Nephron (organoid): ENCODE results near the gene ARHGAP15.

Experiments
- H3K27ac Mint-ChIP-seq, 3 experiments: 2 replicates each; pipeline ENCODE4 v1.8.0; 2020; ENCODE audit warnings: mixed read lengths in 3 of 3, mild to moderate bottlenecking in 2 of 3, moderate library complexity in 1 of 3
- H3K27me3 Mint-ChIP-seq: 2 replicates; pipeline ENCODE4 v1.8.0; 2021; ENCODE audit warnings: low read depth, mild to moderate bottlenecking, moderate library complexity, mixed read lengths
- H3K36me3 Mint-ChIP-seq: 2 replicates; pipeline ENCODE4 v1.8.0; 2020; ENCODE audit warnings: low read depth, mixed read lengths
- H3K4me1 Mint-ChIP-seq: 2 replicates; pipeline ENCODE4 v1.8.0; 2020; ENCODE audit warnings: mixed read lengths
- H3K4me3 Mint-ChIP-seq, 3 experiments: 2 replicates each; pipeline ENCODE4 v1.8.0; 2020; ENCODE audit warnings: mild to moderate bottlenecking in 3 of 3, mixed read lengths in 3 of 3, moderate library complexity in 2 of 3
- H3K9me3 Mint-ChIP-seq: 2 replicates; pipeline ENCODE4 v1.8.0; 2020; ENCODE audit warnings: mixed read lengths
- CTCF ChIP-seq, 3 experiments: fragments of 200-600 bp; sonication (generic); IDR thresholded peaks; one replicate each; pipeline ENCODE4 v1.5.0; 2021; ENCODE audit warnings: antibody characterized with exemption in 3 of 3; ENCODE audit not compliant: unreplicated experiment in 3 of 3

ARHGAP15 gene

GRCh38 chr2:143720095-143720664, 591.0 kb downstream of the ARHGAP15 start:
- no peaks in the 10 kb centered on the region for H3K27me3 Mint-ChIP-seq
- H3K27ac Mint-ChIP-seq = no peak overlapping the region
- TF ChIP-seq CTCF (IDR thresholded peaks at IDR 0.05; ENCODE audit: unreplicated experiment in 3 of 3) = no peak
- peaks cover 26% of the 10 kb centered on the region for H3K4me1 Mint-ChIP-seq
- no peak overlapping the region for H3K4me3 Mint-ChIP-seq
- H3K9me3 Mint-ChIP-seq = peaks cover 3% of the 10 kb centered on the region
- H3K36me3 Mint-ChIP-seq = no peaks in the 10 kb centered on the region

- H3K36me3 Mint-ChIP-seq = no peaks in the 10 kb centered on the region
- no peaks in the 10 kb centered on the region for H3K27me3 Mint-ChIP-seq
- no peak overlapping the region for H3K4me3 Mint-ChIP-seq
- TF ChIP-seq CTCF (IDR thresholded peaks at IDR 0.05; ENCODE audit: unreplicated experiment in 3 of 3) = no peak
- H3K9me3 Mint-ChIP-seq = no peaks in the 10 kb centered on the region
- H3K4me1 Mint-ChIP-seq = no peaks in the 10 kb centered on the region
- H3K27ac Mint-ChIP-seq = no peak overlapping the region
Measured at GRCh38 chr2:143725400-143725799, 596.2 kb downstream of the ARHGAP15 start.

GRCh38 chr2:143726151-143726845, 597.1 kb downstream of the ARHGAP15 start:
- no peak for TF ChIP-seq CTCF (IDR thresholded peaks at IDR 0.05; ENCODE audit: unreplicated experiment in 3 of 3)
- no peak overlapping the region for H3K4me3 Mint-ChIP-seq
- no peaks in the 10 kb centered on the region for H3K27me3 Mint-ChIP-seq
- no peaks in the 10 kb centered on the region for H3K9me3 Mint-ChIP-seq
- H3K36me3 Mint-ChIP-seq = no peaks in the 10 kb centered on the region
- no peaks in the 10 kb centered on the region for H3K4me1 Mint-ChIP-seq
- H3K27ac Mint-ChIP-seq = no peak overlapping the region

GRCh38 chr2:143728498-143728897, 599.3 kb downstream of the ARHGAP15 start:
- H3K27me3 Mint-ChIP-seq = no peaks in the 10 kb centered on the region

GRCh38 chr2:143729296-143729814, 600.1 kb downstream of the ARHGAP15 start:
- no peaks in the 10 kb centered on the region for H3K9me3 Mint-ChIP-seq
- H3K36me3 Mint-ChIP-seq = no peaks in the 10 kb centered on the region
- H3K27me3 Mint-ChIP-seq = no peaks in the 10 kb centered on the region
- no peak overlapping the region for H3K27ac Mint-ChIP-seq
- H3K4me3 Mint-ChIP-seq = no peak overlapping the region
- TF ChIP-seq CTCF (IDR thresholded peaks at IDR 0.05; ENCODE audit: unreplicated experiment in 3 of 3) = no peak
- H3K4me1 Mint-ChIP-seq = no peaks in the 10 kb centered on the region

More at GRCh38 chr2:143728498-143728897, 599.3 kb downstream of the ARHGAP15 start:
- no peaks in the 10 kb centered on the region for H3K36me3 Mint-ChIP-seq
- H3K27ac Mint-ChIP-seq = no peak overlapping the region
- no peak for TF ChIP-seq CTCF (IDR thresholded peaks at IDR 0.05; ENCODE audit: unreplicated experiment in 3 of 3)
- no peaks in the 10 kb centered on the region for H3K9me3 Mint-ChIP-seq
- no peaks in the 10 kb centered on the region for H3K4me1 Mint-ChIP-seq
- no peak overlapping the region for H3K4me3 Mint-ChIP-seq
